Measurements from ENCODE around the gene CUEDC1. TPM values are rescaled to one million over a fixed set of nuclear protein-coding genes. Genes with fewer than 3 reads are reported as not detected.
A peak's percentile ranks its signal among the peaks of the same experiment; 100 is the strongest.

Gene CUEDC1
- total and polyA plus RNA-seq, 2 of the 13 experiments (the other 11 are each of a cell fraction or from before 2014, with no cell fraction given) = 7.4 to 12.9 TPM

- in situ Hi-C loops (cut with HindIII; ENCODE audit: extremely low pct_ligation_motif_present, low pct_unique_long_range_greater_than_20kb) = loop anchor here (5.0 kb wide), 1 partner anchor 47 kb away; no protein-coding TSS in a partner anchor
- H3K79me2 ChIP-seq (ENCODE audit: insufficient read depth, low read length) = no peaks in the 10 kb centered on the region
- TF ChIP-seq HMGXB4 (CRISPR knock-in tag; IDR thresholded peaks at IDR 0.05; ENCODE audit: borderline replicate concordance in 1 of 2, low read depth in 1 of 2) (0 out of 4 replicates have a peak, but pooled peaks of 1 of the 2 experiments have one; percentile 7), ZFP91 (CRISPR knock-in tag; IDR thresholded peaks at IDR 0.05; ENCODE audit: borderline replicate concordance) (peak; percentile 40; the same call in 1 of the 2 replicates), BRF2 (CRISPR knock-in tag; IDR thresholded peaks at IDR 0.05) (no peak), ZSCAN5A (CRISPR knock-in tag; IDR thresholded peaks at IDR 0.05; ENCODE audit: borderline replicate concordance) (0 out of 2 replicates have a peak, but pooled peaks have one; percentile 51), NFKB2 (CRISPR knock-in tag; IDR thresholded peaks at IDR 0.05; ENCODE audit: borderline replicate concordance) (0 out of 2 replicates have a peak, but pooled peaks have one; percentile 23), ZBTB33 (CRISPR knock-in tag; IDR thresholded peaks at IDR 0.05) (no peak)
Observed at GRCh38 chr17:57953705-57954396, 1.4 kb downstream of the CUEDC1 start.

More at GRCh38 chr17:57953705-57954396, 1.4 kb downstream of the CUEDC1 start:
- no peak overlapping the region for H2AFZ ChIP-seq (ENCODE audit: low read length)
- FAIRE-seq = no peak
- peak overlapping the region; percentile 71 to 92 (median 73) for H3K4me3 ChIP-seq (replicated peaks in 1 of 3; ENCODE audit: insufficient read depth in 1 of 3, low read depth in 2 of 3, low read length in 3 of 3)
- H3K9ac ChIP-seq (ENCODE audit: insufficient read depth, low read depth, low read length) = peak overlapping the region; percentile 84
- no peaks in the 10 kb centered on the region for H3K9me3 ChIP-seq (ENCODE audit: low read length)
- intact Hi-C loops (cut with micrococcal nuclease; ENCODE audit: unreplicated experiment) = loop anchor here (1.0 to 2.0 kb wide), 3 partner anchors 13 to 61 kb away; no protein-coding TSS in a partner anchor
- no peak for DNase-seq (ENCODE audit: low spot score)
- ChIA-PET POLR2A (interaction anchor here (0.8 to 6.6 kb wide), 15 partner anchors 7 to 678 kb away, joined by 3 to 35 read pairs (median 5); partner anchors contain the start of genes MRPS23 and SRSF1), CTCF (ENCODE audit: low intra/inter-chr PET ratio, low total read pairs) (interaction anchor here (1.3 kb wide), 1 partner anchor 96 kb away, joined by 3 read pairs; no protein-coding TSS in a partner anchor)
- H3K36me3 ChIP-seq (replicated peaks in 1 of 2; ENCODE audit: control insufficient read depth in 1 of 2, insufficient read depth in 2 of 2, low read length in 2 of 2) = no peaks in the 10 kb centered on the region
- H3K4me2 ChIP-seq (ENCODE audit: low read depth, low read length) = peak overlapping the region; percentile 94
- BruUV-seq (replicated peaks) = no TSS peak
- 39% methylated on average over 12 of the region's 13 CpGs for WGBS (ENCODE audit: low lambda C conversion rate)
- H3K27ac ChIP-seq (ENCODE audit: extremely low read length, insufficient read depth, low read length) = peak overlapping the region; percentile 15
- H3K27me3 ChIP-seq (ENCODE audit: control insufficient read depth in 1 of 2, insufficient read depth in 2 of 2, low read length in 2 of 2) = peaks cover 13 to 26% of the 10 kb centered on the region in 2 experiments
- no peaks in the 10 kb centered on the region for H4K20me1 ChIP-seq (ENCODE audit: insufficient read depth, low read length)
- ATAC-seq = no peak; the same call in 2 of the 3 replicates
- peaks cover 70% of the 10 kb centered on the region for H3K4me1 ChIP-seq (ENCODE audit: insufficient read depth, low read length)

Measured in HepG2 (cell line).